ENCODE measurements around the gene SLC2A1. TPM values are rescaled to one million over a fixed set of nuclear protein-coding genes. Genes with fewer than 3 reads are reported as not detected.

The SLC2A1 gene
- total and polyA plus RNA-seq, 2 of the 13 experiments (the other 11 are each of a cell fraction or from before 2014, with no cell fraction given) = 125 to 423 TPM

- peak; percentile 11; the same call in 1 of the 2 replicates for TF ChIP-seq FOXO1 (CRISPR knock-in tag; IDR thresholded peaks at IDR 0.05)
- TF ChIP-seq BHLHE40 (IDR thresholded peaks at IDR 0.05; ENCODE audit: low read length) = 0 out of 2 replicates have a peak, but pooled peaks have one; percentile 2
- TF ChIP-seq, protein P1, sequence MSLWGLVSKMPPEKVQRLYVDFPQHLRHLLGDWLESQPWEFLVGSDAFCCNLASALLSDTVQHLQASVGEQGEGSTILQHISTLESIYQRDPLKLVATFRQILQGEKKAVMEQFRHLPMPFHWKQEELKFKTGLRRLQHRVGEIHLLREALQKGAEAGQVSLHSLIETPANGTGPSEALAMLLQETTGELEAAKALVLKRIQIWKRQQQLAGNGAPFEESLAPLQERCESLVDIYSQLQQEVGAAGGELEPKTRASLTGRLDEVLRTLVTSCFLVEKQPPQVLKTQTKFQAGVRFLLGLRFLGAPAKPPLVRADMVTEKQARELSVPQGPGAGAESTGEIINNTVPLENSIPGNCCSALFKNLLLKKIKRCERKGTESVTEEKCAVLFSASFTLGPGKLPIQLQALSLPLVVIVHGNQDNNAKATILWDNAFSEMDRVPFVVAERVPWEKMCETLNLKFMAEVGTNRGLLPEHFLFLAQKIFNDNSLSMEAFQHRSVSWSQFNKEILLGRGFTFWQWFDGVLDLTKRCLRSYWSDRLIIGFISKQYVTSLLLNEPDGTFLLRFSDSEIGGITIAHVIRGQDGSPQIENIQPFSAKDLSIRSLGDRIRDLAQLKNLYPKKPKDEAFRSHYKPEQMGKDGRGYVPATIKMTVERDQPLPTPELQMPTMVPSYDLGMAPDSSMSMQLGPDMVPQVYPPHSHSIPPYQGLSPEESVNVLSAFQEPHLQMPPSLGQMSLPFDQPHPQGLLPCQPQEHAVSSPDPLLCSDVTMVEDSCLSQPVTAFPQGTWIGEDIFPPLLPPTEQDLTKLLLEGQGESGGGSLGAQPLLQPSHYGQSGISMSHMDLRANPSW (CRISPR knock-in tag; IDR thresholded peaks at IDR 0.05; ENCODE audit: borderline replicate concordance) = peak; percentile 59; the same call in 1 of the 2 replicates
- TF ChIP-seq CBX1 (IDR thresholded peaks at IDR 0.05; ENCODE audit: low read depth) = no peak
- TF ChIP-seq SALL1 (CRISPR knock-in tag; IDR thresholded peaks at IDR 0.05) = peak; percentile 69
- TF ChIP-seq, protein P2, sequence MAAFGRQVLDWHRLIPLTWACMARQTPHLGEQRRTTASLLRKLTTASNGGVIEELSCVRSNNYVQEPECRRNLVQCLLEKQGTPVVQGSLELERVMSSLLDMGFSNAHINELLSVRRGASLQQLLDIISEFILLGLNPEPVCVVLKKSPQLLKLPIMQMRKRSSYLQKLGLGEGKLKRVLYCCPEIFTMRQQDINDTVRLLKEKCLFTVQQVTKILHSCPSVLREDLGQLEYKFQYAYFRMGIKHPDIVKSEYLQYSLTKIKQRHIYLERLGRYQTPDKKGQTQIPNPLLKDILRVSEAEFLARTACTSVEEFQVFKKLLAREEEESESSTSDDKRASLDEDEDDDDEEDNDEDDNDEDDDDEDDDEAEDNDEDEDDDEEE (CRISPR knock-in tag; IDR thresholded peaks at IDR 0.05) = 0 out of 2 replicates have a peak, but pooled peaks have one; percentile 34
- peak; percentile 12; the same call in 1 of the 2 replicates for TF ChIP-seq HOMEZ (CRISPR knock-in tag; IDR thresholded peaks at IDR 0.05; ENCODE audit: low read depth)
- TF ChIP-seq ZNF703 (CRISPR knock-in tag; IDR thresholded peaks at IDR 0.05; ENCODE audit: borderline replicate concordance) = no peak
- peak; percentile 7; the same call in 1 of the 2 replicates for TF ChIP-seq SOX5 (CRISPR knock-in tag; IDR thresholded peaks at IDR 0.05; ENCODE audit: borderline replicate concordance)
- TF ChIP-seq SAP130 (CRISPR knock-in tag; IDR thresholded peaks at IDR 0.05; ENCODE audit: low read depth) = peak; percentile 85
- TF ChIP-seq MIER3 (CRISPR knock-in tag; IDR thresholded peaks at IDR 0.05; ENCODE audit: borderline replicate concordance) = peak; percentile 47; the same call in 1 of the 2 replicates
- TF ChIP-seq ZNF329 (CRISPR knock-in tag; IDR thresholded peaks at IDR 0.05; ENCODE audit: low read depth) = no peak
- no peak for TF ChIP-seq MBD4 (IDR thresholded peaks at IDR 0.05; ENCODE audit: borderline replicate concordance, low read length)
- TF ChIP-seq CC2D1A (CRISPR knock-in tag; IDR thresholded peaks at IDR 0.05) = no peak
- no peak for TF ChIP-seq MYNN (CRISPR knock-in tag; IDR thresholded peaks at IDR 0.05; ENCODE audit: low read depth)
- TF ChIP-seq SRF (IDR thresholded peaks at IDR 0.05; ENCODE audit: low read depth, low read length) = peak; percentile 88
- TF ChIP-seq SKI (IDR thresholded peaks at IDR 0.05; ENCODE audit: partially characterized antibody) = peak; percentile 70
- 0 out of 2 replicates have a peak, but pooled peaks have one; percentile 24 for TF ChIP-seq ZNF709 (CRISPR knock-in tag; IDR thresholded peaks at IDR 0.05)
- TF ChIP-seq ZNF772 (CRISPR knock-in tag; IDR thresholded peaks at IDR 0.05) = 0 out of 2 replicates have a peak, but pooled peaks have one; percentile 37
- TF ChIP-seq, protein P3, sequence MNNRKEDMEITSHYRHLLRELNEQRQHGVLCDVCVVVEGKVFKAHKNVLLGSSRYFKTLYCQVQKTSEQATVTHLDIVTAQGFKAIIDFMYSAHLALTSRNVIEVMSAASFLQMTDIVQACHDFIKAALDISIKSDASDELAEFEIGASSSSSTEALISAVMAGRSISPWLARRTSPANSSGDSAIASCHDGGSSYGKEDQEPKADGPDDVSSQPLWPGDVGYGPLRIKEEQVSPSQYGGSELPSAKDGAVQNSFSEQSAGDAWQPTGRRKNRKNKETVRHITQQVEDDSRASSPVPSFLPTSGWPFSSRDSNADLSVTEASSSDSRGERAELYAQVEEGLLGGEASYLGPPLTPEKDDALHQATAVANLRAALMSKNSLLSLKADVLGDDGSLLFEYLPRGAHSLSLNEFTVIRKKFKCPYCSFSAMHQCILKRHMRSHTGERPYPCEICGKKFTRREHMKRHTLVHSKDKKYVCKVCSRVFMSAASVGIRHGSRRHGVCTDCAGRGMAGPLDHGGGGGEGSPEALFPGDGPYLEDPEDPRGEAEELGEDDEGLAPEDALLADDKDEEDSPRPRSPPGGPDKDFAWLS (CRISPR knock-in tag; IDR thresholded peaks at IDR 0.05; ENCODE audit: borderline replicate concordance) = no peak
- TF ChIP-seq BCL6 (CRISPR knock-in tag; IDR thresholded peaks at IDR 0.05) = peak; percentile 30
- no peak for TF ChIP-seq YEATS4 (CRISPR knock-in tag; IDR thresholded peaks at IDR 0.05; ENCODE audit: borderline replicate concordance)
- peak; percentile 78 for TF ChIP-seq PPARG (CRISPR knock-in tag; conservative IDR thresholded peaks at IDR 0.05)
These were observed 19.7 kb downstream of the SLC2A1 start (continued) for GRCh38 chr1:42938645-42939615.
